ENCODE measurements around the gene LOXL1.
A peak's percentile ranks its signal among the peaks of the same experiment; 100 is the strongest.

LOXL1 gene

DNA sequence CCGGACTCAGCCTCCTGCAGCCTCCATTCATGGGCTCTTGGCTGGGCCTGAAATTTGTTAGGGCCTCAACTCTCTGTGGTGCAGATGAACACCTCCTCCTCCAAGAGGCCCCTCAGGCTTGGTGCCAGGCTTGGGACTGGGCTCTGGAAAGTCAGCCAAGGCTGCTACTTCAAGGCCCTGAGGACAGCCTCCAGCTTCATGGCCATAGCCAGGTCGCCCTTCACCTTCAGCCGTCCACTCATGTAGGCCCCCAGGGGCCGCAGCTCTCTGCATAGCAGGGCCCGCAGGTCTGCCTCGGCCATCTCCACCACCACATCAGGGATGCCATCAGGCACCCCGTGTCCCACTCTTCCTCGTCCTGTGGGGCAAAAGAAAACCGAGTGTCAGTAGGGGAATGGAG, 57.5 kb downstream of the LOXL1 start:
- DNase-seq: no peak

GRCh38 chr15:73984208-73984979, 58.1 kb downstream of the LOXL1 start:
- DNase-seq: no peak

GRCh38 chr15:73985101-73985873, 59.0 kb downstream of the LOXL1 start:
- no peak for DNase-seq

- DNase-seq: no peak
These were observed 60.0 kb downstream of the LOXL1 start for GRCh38 chr15:73986055-73986775.

- DNase-seq: no peak
These were observed 60.5 kb downstream of the LOXL1 start for GRCh38 chr15:73986776-73987056.

GRCh38 chr15:73987250-73987649, 61.0 kb downstream of the LOXL1 start:
- no peak for DNase-seq

GRCh38 chr15:73987681-73988444, 61.6 kb downstream of the LOXL1 start:
- DNase-seq: no peak

DNA sequence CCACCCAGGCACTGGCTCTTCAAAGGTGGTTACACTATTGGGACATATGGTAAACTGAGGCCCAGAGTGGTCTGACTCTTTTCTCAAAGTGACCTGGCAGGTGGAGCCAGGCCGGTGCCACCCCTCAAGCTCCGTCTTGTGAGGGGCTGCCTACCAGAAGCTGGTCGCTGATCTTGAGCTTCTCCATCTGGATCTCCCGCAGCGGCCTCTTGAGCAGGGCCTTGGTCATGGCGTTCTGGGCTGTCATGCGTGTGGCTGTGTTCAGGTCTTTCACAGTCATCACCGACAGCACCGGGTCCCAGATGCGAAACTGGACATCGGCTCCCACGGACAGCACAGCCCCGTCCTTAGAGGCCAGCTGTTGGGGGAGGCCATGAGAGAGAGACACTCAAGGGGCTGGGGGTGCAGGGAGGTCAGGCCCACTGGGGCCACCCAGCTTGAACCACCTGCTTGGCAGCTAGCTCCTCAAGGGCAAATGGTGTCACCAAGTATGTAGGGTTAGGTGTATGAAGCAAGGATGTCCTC, 62.2 kb downstream of the LOXL1 start:
- DNase-seq: no peak

DNA sequence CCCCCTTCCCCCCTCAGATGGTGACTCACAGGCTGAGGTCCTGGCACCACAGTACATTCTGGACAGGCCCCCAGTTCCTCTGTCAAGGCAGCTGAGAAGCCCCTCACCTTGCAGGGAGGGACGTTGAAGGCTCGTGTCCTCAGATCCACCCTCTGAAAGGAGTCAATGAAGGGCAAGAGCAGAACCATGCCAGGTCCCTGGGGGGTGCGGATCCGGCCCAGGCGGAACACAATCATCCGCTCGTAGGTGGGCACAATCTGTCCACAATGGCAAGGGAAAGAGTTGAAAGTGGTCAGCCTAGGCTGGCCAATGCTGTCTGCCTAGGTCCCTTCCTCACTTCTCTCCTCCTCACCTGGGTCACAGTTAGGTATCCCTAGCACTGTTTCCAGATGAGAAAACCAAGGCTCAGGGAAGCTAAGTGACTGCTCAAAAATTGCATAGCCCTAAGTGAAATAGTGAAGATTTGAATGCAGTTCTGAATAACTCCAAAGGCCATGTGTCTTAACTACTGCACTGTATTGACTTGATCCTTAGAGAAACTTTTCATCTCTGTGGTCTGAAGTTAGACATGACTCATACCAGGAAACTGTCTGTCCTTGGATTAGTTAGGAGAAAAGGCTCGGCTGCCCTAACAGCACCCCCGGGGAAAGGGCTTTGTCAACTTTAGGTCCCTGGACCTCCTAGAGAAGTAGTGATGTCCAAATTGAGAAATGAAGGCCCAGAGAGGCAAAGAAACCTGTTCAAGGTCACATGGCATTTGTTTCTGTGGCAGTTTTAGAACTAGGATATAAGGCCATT, 62.9 kb downstream of the LOXL1 start:
- DNase-seq: no peak

DNA sequence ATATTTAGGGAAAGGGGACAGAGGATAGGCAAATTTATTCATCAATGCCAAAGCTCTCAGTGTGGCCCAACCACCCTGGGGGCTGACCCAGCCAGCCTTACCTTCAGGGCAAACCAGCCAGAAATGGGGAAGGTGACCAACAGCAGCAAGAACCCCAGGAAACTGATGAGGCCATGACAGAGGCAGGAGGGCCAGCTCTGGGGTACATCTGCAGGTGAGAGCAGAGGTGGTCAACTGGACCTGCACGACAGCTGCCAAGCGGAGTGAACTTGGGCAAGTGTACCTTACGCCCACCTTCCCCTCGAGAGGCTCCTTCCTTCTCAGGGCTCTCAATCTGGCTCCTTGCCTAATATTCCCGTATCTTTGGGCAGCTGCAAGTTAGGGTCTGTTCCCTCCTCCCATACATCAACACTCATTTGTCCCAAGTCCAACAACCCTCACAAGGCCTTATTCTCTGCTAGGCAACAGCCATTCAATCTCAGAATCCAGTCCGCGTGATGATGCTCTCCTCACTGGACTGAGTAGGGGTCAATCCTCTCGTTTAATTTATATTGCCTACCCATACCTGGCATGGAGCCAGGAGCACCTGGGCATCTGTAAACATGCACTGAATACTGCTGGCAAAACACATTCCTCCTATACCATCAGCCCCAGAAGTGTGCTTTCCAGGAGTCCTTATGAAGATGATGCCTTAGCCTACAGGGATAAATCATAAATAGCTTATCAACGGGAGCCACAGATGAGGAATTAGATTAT, 64.2 kb downstream of the LOXL1 start:
- no peak for DNase-seq

GRCh38 chr15:73991260-73991659, 65.0 kb downstream of the LOXL1 start:
- no peak for DNase-seq

DNA sequence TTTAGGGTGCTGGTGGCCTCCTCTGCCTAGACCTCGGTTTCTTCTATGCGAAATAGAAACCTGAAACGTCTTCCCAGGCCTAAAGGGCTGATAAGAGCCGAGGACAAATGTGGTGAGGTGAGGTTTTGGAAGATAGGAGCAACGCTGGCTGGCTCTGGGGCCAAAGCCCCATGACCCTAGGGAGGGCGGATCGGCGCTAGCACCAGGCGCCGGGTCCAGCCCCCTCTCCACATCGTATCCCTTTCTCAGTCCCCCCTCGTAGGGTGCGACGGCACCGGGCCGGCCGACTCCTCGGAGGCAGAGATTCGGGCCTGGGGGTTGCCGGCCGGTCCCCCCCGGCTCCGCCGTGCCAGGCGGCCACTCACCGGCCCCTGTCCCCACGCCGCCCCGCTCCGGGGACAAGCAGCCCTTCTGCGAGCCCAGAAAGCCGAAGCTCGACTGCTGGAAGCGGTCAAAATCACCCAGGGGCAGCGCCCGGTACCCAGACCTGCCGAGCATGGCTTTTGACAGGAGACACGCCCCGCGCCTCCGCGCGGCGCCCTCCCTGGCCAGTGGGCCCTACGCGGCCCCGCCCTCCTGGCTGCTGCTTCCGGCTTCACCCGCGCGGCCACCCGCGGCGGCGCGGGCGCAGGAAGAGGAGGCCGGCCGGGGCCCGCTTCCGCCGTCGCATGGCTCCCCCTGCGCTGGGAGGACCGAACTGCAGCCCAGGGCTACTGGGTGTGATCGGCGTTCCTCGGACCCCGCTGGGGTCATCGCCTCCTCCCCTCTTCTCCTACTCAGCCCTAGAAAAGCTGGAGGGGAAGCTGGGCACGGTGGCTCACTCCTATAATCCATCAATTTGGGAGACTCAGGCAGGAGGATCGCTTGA, 65.7 kb downstream of the LOXL1 start, which contains the start of gene STOML1:
STOML1 (minus strand) TSS at position 570 of the 868 bp plus-strand sequence; CDS start at position 498, 72 bp downstream.
- peak; percentile 95 for DNase-seq

DNA sequence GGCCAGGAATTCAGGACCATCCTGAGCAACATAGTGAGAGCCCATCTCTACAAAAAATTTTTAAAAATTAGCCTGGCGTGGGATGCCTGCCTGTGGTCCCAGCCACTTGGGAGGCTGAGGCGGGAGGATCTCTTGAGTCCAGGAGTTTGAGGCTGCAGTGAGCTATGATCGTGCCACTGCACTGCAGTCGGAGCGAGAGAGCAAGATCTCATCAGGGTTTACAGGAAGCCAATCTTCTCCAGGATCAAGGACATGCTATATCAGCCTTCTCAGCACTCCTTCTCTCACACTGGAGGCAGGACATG, 66.3 kb downstream of the LOXL1 start:
- no peak for DNase-seq

- no peak for DNase-seq
These were observed 67.1 kb downstream of the LOXL1 start for GRCh38 chr15:73993211-73993994.

DNA sequence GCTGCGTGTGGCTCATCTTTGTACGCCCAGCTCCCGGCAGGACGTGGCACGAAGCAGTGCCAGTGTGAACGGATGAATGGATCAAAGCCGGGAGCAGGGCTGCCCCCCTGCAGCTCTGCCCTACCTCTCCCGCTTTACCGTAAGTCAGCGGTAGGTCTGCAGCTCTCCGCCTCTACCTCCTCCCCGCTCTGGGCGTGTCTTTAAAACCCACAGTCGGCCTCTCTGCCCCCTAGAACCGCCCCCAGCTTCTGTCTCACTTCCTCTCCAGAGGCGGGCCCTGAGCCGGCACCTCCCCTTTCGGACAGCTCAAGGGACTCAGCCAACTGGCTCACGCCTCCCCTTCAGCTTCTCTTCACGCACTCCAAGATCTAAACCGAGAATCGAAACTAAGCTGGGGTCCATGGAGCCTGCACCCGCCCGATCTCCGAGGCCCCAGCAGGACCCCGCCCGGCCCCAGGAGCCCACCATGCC, 68.2 kb downstream of the LOXL1 start, which contains the start of gene PML:
PML (plus strand) TSS at position 304 of the 471 bp plus-strand sequence; CDS start at position 401, 97 bp downstream.
- peak; percentile 95 for DNase-seq

DNA sequence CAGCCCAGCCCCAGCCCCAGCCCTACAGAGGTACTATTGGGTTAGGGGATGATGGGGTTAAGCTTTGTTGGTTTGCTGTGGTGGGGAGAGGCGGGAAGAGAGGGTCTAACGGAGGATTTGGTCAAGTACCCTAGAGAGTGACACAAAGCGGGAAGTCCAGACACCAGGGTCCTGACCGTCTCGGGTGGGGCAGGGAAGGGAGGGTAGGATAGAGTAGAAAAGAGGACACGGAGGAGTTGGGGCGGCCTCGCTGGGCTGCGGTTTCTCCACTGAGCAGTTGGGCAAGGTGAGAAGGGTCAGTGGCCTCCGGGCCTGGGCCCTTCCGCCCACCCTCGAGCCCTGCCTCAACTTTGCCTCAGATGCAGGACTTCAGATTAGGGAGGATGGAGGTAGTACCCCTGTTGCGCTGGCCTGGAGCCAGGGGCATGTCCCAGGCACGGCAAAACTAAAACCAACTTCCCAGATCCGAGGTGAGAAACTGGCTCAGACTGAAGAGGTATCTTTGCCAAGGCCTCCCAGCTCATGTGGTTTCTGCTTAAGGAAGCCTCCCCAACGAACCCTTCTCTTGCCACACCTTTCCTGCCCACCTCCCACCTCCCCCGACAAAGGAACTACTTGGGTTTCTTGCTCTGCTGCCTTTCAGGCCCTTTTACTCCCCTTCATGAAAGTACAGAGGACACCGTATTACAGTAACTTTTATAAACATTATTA, 68.8 kb downstream of the LOXL1 start:
- peak; percentile 36 for DNase-seq

GRCh38 chr15:73996267-73996666, 70.0 kb downstream of the LOXL1 start:
- no peak for DNase-seq

DNA sequence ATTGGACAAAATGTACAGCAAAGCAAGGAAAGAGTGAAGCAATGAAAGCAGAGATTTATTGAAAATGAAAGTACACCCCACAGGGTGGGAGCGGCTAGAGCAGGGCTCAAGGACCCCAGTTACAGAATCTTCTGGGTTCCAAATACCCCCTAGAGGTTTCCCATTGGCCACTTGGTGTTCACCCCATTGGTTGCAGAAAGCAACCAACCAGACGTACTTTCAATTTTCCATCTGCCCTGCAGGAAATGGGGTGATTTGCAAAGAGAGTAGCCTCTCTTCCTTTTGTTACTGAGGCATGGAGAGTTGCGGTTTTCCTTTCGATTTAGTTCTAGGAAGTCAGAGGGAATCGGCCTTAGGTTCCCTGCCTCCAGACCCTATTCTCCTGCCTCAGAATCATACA, 70.7 kb downstream of the LOXL1 start:
- DNase-seq: peak; percentile 63

Measured in CD4-positive, alpha-beta T cell treated with Interleukin-17A for 1 hour (primary cell).